Measurements from ENCODE around the gene POC1B. TPM values are rescaled to one million over a fixed set of nuclear protein-coding genes. Genes with fewer than 3 reads are reported as not detected.

The POC1B gene
- total RNA-seq, 2 donors from 2014 or later, result 61.3 to 76.3 TPM

- Mint-ChIP-seq H3K36me3 (no peaks in the 10 kb centered on the region), H3K4me3 (no peak overlapping the region), H3K27me3 (no peaks in the 10 kb centered on the region), H3K4me1 (ENCODE audit: low read depth in 2 of 2) (peaks cover 10 to 13% of the 10 kb centered on the region in 2 donors), H3K27ac (peak overlapping the region; percentile 19 to 47), H3K9me3 (no peaks in the 10 kb centered on the region)
- ATAC-seq (no peak), DNase-seq (ENCODE audit: low spot score) (no peak)
These were observed 142.4 kb downstream of the POC1B start for GRCh38 chr12:89383235-89384049.

GRCh38 chr12:89382328-89382727 is 143.5 kb downstream of the POC1B start:
- no peak overlapping the region for H3K27ac Mint-ChIP-seq
- no peak for DNase-seq (ENCODE audit: low spot score)
- H3K4me3 Mint-ChIP-seq, result no peak overlapping the region
- ATAC-seq, result no peak
- H3K36me3 Mint-ChIP-seq, result no peaks in the 10 kb centered on the region
- H3K9me3 Mint-ChIP-seq, result no peaks in the 10 kb centered on the region
- peaks cover 10 to 13% of the 10 kb centered on the region in 2 donors for H3K4me1 Mint-ChIP-seq (ENCODE audit: low read depth in 2 of 2)
- H3K27me3 Mint-ChIP-seq, result no peaks in the 10 kb centered on the region

GRCh38 chr12:89379839-89380467 is 145.9 kb downstream of the POC1B start:
- peaks cover 28 to 31% of the 10 kb centered on the region in 2 donors for H3K4me1 Mint-ChIP-seq (ENCODE audit: low read depth in 2 of 2)
- H3K27me3 Mint-ChIP-seq, result no peaks in the 10 kb centered on the region
- H3K4me3 Mint-ChIP-seq, result no peak overlapping the region
- no peaks in the 10 kb centered on the region for H3K9me3 Mint-ChIP-seq
- ATAC-seq, result no peak
- H3K36me3 Mint-ChIP-seq, result no peaks in the 10 kb centered on the region
- DNase-seq (ENCODE audit: low spot score), result no peak
- no peak overlapping the region for H3K27ac Mint-ChIP-seq

GRCh38 chr12:89379148-89379838 is 146.6 kb downstream of the POC1B start:
- H3K4me3 Mint-ChIP-seq, result no peak overlapping the region
- peaks cover 24% of the 10 kb centered on the region in 2 donors for H3K4me1 Mint-ChIP-seq (ENCODE audit: low read depth in 2 of 2)
- no peak overlapping the region for H3K27ac Mint-ChIP-seq
- no peaks in the 10 kb centered on the region for H3K27me3 Mint-ChIP-seq
- no peak for DNase-seq (ENCODE audit: low spot score)
- no peaks in the 10 kb centered on the region for H3K9me3 Mint-ChIP-seq
- H3K36me3 Mint-ChIP-seq, result no peaks in the 10 kb centered on the region
- no peak for ATAC-seq

GRCh38 chr12:89376844-89377243 is 149.0 kb downstream of the POC1B start:
- peaks cover 19 to 24% of the 10 kb centered on the region in 2 donors for H3K4me1 Mint-ChIP-seq (ENCODE audit: low read depth in 2 of 2)
- DNase-seq (ENCODE audit: low spot score) (no peak), ATAC-seq (no peak)
- H3K36me3 Mint-ChIP-seq, result no peaks in the 10 kb centered on the region
- no peaks in the 10 kb centered on the region for H3K27me3 Mint-ChIP-seq
- no peaks in the 10 kb centered on the region for H3K9me3 Mint-ChIP-seq
- peak overlapping the region; percentile 60 to 69 for H3K27ac Mint-ChIP-seq
- H3K4me3 Mint-ChIP-seq, result peak overlapping the region; percentile 71

GRCh38 chr12:89376202-89376529 is 149.7 kb downstream of the POC1B start:
- H3K4me1 Mint-ChIP-seq (ENCODE audit: low read depth in 2 of 2), result peaks cover 19 to 31% of the 10 kb centered on the region in 2 donors

GRCh38 chr12:89373763-89374572 is 151.9 kb downstream of the POC1B start:
- DNase-seq (ENCODE audit: low spot score), result no peak

More at GRCh38 chr12:89376202-89376529, 149.7 kb downstream of the POC1B start:
- H3K36me3 Mint-ChIP-seq, result no peaks in the 10 kb centered on the region
- peak overlapping the region; percentile 71 for H3K4me3 Mint-ChIP-seq
- H3K9me3 Mint-ChIP-seq, result no peaks in the 10 kb centered on the region
- DNase-seq (ENCODE audit: low spot score) (no peak), ATAC-seq (peak; percentile 34 to 38)
- peak overlapping the region; percentile 60 to 69 for H3K27ac Mint-ChIP-seq
- no peaks in the 10 kb centered on the region for H3K27me3 Mint-ChIP-seq

GRCh38 chr12:89372584-89373370 is 153.1 kb downstream of the POC1B start:
- Mint-ChIP-seq H3K4me1 (ENCODE audit: low read depth in 2 of 2) (peaks cover 27 to 43% of the 10 kb centered on the region in 2 donors), H3K36me3 (no peaks in the 10 kb centered on the region), H3K27ac (peak overlapping the region; percentile 32 to 64), H3K27me3 (no peaks in the 10 kb centered on the region), H3K9me3 (no peaks in the 10 kb centered on the region), H3K4me3 (no peak overlapping the region)
- ATAC-seq (no peak), DNase-seq (ENCODE audit: low spot score) (no peak)

More at GRCh38 chr12:89373763-89374572, 151.9 kb downstream of the POC1B start:
- ATAC-seq, result no peak
- Mint-ChIP-seq H3K36me3 (no peaks in the 10 kb centered on the region), H3K4me3 (no peak overlapping the region), H3K27ac (no peak overlapping the region), H3K9me3 (no peaks in the 10 kb centered on the region), H3K27me3 (no peaks in the 10 kb centered on the region), H3K4me1 (ENCODE audit: low read depth in 2 of 2) (peaks cover 27 to 43% of the 10 kb centered on the region in 2 donors)

GRCh38 chr12:89370850-89371249 is 155.0 kb downstream of the POC1B start:
- Mint-ChIP-seq H3K27me3 (no peaks in the 10 kb centered on the region), H3K4me3 (no peak overlapping the region), H3K4me1 (ENCODE audit: low read depth in 2 of 2) (peaks cover 14 to 30% of the 10 kb centered on the region in 2 donors), H3K27ac (no peak overlapping the region), H3K36me3 (no peaks in the 10 kb centered on the region), H3K9me3 (no peaks in the 10 kb centered on the region)
- ATAC-seq, result no peak
- DNase-seq (ENCODE audit: low spot score), result no peak

GRCh38 chr12:89370421-89370831 is 155.4 kb downstream of the POC1B start:
- Mint-ChIP-seq H3K27ac (no peak overlapping the region), H3K36me3 (no peaks in the 10 kb centered on the region), H3K27me3 (no peaks in the 10 kb centered on the region), H3K9me3 (no peaks in the 10 kb centered on the region), H3K4me1 (ENCODE audit: low read depth in 2 of 2) (peaks cover 10 to 26% of the 10 kb centered on the region in 2 donors), H3K4me3 (no peak overlapping the region)
- DNase-seq (ENCODE audit: low spot score) (no peak), ATAC-seq (no peak)

Data from natural killer cell treated with Interleukin-12 subunit alpha and Interleukin-12 subunit beta and Interleukin-15 and Interleukin-18, amount 100 ng/mL, for 72 hours (primary cell).